ENCODE measurements around the gene ASNSD1. TPM values are rescaled to one million over a fixed set of nuclear protein-coding genes. Genes with fewer than 3 reads are reported as not detected.
"Not testable (repeated sequence)": the region's sequence is repeated elsewhere in the genome, so short reads cannot be mapped to it uniquely, and the experiment has no call there.

The ASNSD1 gene
- total RNA-seq, 1 donor from 2014 or later, result 38.2 TPM

DNA sequence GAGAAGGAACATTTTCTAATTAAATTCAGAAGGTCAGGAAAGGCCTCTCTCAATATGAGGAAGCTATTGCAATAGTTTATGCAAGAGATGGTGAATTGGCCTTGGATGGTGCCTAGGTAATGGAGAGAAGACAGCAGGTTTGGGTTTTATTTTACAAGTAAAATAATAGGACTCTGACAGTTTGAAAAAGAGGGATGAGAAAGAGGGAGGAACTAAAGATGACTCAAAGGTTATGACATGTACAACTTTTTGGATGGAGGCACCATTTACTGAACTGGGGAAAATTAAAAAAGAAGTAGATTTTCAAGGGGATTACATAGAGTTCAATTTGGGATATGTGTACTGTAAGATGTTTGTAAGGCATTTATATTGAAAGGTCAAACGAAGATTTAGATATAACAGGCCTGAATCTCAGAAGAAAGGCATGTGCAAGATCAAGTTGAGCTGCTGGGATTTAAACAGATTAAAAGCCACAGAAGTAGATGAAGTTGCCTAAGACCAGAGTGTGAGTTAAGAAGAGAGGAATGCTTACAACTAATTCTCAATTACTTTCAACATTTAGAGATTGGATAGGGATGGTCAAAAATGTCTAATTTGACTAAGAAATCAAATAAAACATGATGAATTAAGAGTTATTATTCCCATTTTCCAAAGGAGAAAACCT lies 12.3 kb upstream of the ASNSD1 start:
- H3K36me3 Mint-ChIP-seq (ENCODE audit: insufficient read depth), result peaks cover 2% of the 10 kb centered on the region
- H3K9me3 Mint-ChIP-seq (ENCODE audit: low read depth), result peaks cover 15% of the 10 kb centered on the region
- no peaks in the 10 kb centered on the region for H3K4me1 Mint-ChIP-seq (ENCODE audit: low read depth)
- H3K27ac Mint-ChIP-seq, result no peak overlapping the region
- no peaks in the 10 kb centered on the region for H3K27me3 Mint-ChIP-seq
- H3K4me3 Mint-ChIP-seq (ENCODE audit: low read depth), result no peak overlapping the region
- no peak for DNase-seq (ENCODE audit: low spot score, unreplicated experiment)
- TF ChIP-seq, protein P1, sequence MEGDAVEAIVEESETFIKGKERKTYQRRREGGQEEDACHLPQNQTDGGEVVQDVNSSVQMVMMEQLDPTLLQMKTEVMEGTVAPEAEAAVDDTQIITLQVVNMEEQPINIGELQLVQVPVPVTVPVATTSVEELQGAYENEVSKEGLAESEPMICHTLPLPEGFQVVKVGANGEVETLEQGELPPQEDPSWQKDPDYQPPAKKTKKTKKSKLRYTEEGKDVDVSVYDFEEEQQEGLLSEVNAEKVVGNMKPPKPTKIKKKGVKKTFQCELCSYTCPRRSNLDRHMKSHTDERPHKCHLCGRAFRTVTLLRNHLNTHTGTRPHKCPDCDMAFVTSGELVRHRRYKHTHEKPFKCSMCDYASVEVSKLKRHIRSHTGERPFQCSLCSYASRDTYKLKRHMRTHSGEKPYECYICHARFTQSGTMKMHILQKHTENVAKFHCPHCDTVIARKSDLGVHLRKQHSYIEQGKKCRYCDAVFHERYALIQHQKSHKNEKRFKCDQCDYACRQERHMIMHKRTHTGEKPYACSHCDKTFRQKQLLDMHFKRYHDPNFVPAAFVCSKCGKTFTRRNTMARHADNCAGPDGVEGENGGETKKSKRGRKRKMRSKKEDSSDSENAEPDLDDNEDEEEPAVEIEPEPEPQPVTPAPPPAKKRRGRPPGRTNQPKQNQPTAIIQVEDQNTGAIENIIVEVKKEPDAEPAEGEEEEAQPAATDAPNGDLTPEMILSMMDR (IDR thresholded peaks at IDR 0.05; ENCODE audit: unreplicated experiment), result no peak

DNA sequence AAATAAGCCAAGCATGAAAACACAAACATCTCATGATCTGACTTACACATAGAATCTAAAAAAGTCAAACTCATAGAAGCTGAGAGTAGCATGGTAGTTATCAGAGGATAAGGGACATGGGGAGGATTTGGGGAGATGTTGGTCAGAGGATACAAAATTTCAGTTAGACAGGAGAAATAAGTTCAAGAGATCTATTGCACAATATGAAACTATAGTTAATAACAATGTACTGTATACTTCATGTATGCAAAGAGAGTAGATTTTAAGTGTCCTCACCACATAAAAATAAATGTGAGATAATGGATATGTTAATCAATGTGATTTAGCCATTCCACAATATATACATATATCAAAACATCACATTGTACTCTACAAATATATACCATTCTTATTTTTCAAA lies 10.0 kb upstream of the ASNSD1 start:
- Mint-ChIP-seq H3K36me3 (ENCODE audit: insufficient read depth) (peaks cover 5% of the 10 kb centered on the region), H3K27me3 (no peaks in the 10 kb centered on the region), H3K9me3 (ENCODE audit: low read depth) (peaks cover 21% of the 10 kb centered on the region), H3K4me3 (ENCODE audit: low read depth) (no peak overlapping the region), H3K4me1 (ENCODE audit: low read depth) (no peaks in the 10 kb centered on the region), H3K27ac (no peak overlapping the region)
- no peak for DNase-seq (ENCODE audit: low spot score, unreplicated experiment)
- TF ChIP-seq, protein P1 (IDR thresholded peaks at IDR 0.05; ENCODE audit: unreplicated experiment), result no peak

DNA sequence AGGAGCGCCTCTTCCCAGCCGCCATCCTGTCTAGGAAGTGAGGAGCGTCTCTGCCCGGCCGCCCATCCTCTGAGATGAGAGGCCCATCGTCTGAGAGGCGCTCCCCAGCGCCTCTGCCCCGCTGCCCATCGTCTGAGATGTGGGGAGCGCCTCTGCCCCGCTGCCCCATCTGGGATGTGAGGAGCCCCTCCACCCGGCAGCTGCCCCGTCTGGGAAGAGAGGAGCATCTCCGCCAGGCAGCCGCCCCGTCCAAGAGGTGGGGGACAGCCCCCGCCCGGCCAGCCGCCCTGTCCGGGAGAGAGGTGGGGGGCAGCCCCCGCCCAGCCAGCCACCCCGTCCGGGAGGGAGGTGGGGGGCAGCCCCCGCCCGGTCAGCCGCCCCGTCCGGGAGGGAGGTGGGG lies 7.8 kb upstream of the ASNSD1 start:
- H3K27ac Mint-ChIP-seq; H3K4me3 Mint-ChIP-seq (ENCODE audit: low read depth); DNase-seq (ENCODE audit: low spot score, unreplicated experiment); H3K27me3 Mint-ChIP-seq; H3K36me3 Mint-ChIP-seq (ENCODE audit: insufficient read depth); H3K4me1 Mint-ChIP-seq (ENCODE audit: low read depth): not testable (repeated sequence)
- peaks cover 21% of the 10 kb centered on the region for H3K9me3 Mint-ChIP-seq (ENCODE audit: low read depth)

DNA sequence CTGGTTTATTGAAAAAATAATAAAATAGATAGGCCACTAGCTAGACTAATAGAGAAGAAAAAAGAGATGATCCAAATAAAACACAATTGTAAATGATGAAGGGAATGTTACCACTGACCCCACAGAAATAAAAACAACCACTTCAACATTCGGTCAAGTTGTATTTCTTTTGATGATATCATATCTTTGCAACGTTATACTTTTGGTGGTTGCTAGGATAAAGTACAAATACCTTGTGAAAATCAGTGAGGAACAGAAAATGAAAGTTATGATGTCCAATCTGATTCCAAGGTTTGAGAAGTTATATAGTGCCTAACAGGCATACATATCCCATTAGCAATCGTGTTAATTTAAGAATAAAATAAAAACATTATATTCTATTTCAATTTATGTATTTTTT lies 6.6 kb upstream of the ASNSD1 start:
- H3K36me3 Mint-ChIP-seq (ENCODE audit: insufficient read depth), result peaks cover 5% of the 10 kb centered on the region
- H3K9me3 Mint-ChIP-seq (ENCODE audit: low read depth), result peaks cover 21% of the 10 kb centered on the region
- no peak overlapping the region for H3K27ac Mint-ChIP-seq
- no peak overlapping the region for H3K4me3 Mint-ChIP-seq (ENCODE audit: low read depth)
- peaks cover 5% of the 10 kb centered on the region for H3K4me1 Mint-ChIP-seq (ENCODE audit: low read depth)
- TF ChIP-seq, protein P1 (IDR thresholded peaks at IDR 0.05; ENCODE audit: unreplicated experiment), result no peak
- DNase-seq (ENCODE audit: low spot score, unreplicated experiment), result no peak
- H3K27me3 Mint-ChIP-seq, result no peaks in the 10 kb centered on the region

DNA sequence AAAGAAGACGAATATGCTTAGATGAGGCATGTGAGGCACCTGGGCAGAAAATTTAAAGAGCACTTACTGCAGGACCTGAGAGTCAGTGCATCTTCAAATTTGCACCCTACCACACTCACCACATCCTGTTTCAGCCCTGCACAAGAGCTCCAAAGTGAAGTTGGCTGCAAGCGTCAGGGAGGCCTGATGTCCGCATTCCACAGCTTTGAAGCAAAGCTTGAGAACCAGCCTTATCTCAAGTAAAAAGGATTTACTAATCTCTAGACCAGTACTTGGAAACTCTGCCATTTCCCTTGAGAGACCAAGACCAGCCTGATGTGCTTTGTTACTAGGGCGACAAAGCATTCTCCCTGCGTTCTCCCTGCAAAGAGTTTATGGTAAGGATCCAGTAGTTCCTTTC lies 3.4 kb upstream of the ASNSD1 start:
- Mint-ChIP-seq H3K27me3 (no peaks in the 10 kb centered on the region), H3K4me1 (ENCODE audit: low read depth) (peaks cover 8% of the 10 kb centered on the region), H3K9me3 (ENCODE audit: low read depth) (peaks cover 6% of the 10 kb centered on the region), H3K36me3 (ENCODE audit: insufficient read depth) (peaks cover 3% of the 10 kb centered on the region), H3K4me3 (ENCODE audit: low read depth) (no peak overlapping the region), H3K27ac (no peak overlapping the region)
- TF ChIP-seq, protein P1 (IDR thresholded peaks at IDR 0.05; ENCODE audit: unreplicated experiment), result no peak
- no peak for DNase-seq (ENCODE audit: low spot score, unreplicated experiment)

All from progenitor cell of endocrine pancreas (in vitro differentiated cells).